NCI-H774 (cell line): Measurements from ENCODE around the gene UGT2B10.

Experiments used
- DNase-seq: peaks from one replicate; lab custom pipeline; 2025; lab: John Stamatoyannopoulos, UW

The UGT2B10 gene

GRCh38 chr4:68871809-68872642 lies 56.2 kb downstream of the UGT2B10 start:
- DNase-seq: no peak

- no peak for DNase-seq
Observed at GRCh38 chr4:68872643-68873502, 57.1 kb downstream of the UGT2B10 start.

GRCh38 chr4:68874507-68874906 lies 58.7 kb downstream of the UGT2B10 start:
- DNase-seq: no peak

- no peak for DNase-seq
Observed at GRCh38 chr4:68877555-68877954, 61.8 kb downstream of the UGT2B10 start.

GRCh38 chr4:68878048-68878447 lies 62.3 kb downstream of the UGT2B10 start:
- no peak for DNase-seq
